Fibroblast of lung (primary cell): ENCODE measurements around the gene INO80C.

ENCODE experiments used
- CTCF ChIP-seq, 2 donors: IDR thresholded peaks in 1 of 2; conservative IDR thresholded peaks in 1 of 2; 1 replicate in 1 of 2; 2 replicates in 1 of 2; pipeline ENCODE4 v1.5.1; 2011 to 2012; ENCODE audit warnings: low read length in 2 of 2, control low read depth in 1 of 2, inconsistent platforms in 1 of 2, low read depth in 1 of 2, mild to moderate bottlenecking in 1 of 2
- EZH2 ChIP-seq: IDR thresholded peaks from 2 replicates; pipeline ENCODE4 v1.5.1; 2012; ENCODE audit warnings: low read length, control low read depth, mild to moderate bottlenecking; ENCODE audit errors: missing control alignments

GRCh38 chr18:35464831-35465279, 32.9 kb downstream of the INO80C start:
- no peak for TF ChIP-seq CTCF (conservative IDR thresholded peaks at IDR 0.05 in 1 of 2, IDR thresholded peaks at IDR 0.05 in 1 of 2; ENCODE audit: low read depth in 1 of 2, low read length in 2 of 2)
- TF ChIP-seq EZH2 = no peak
